ENCODE measurements around the gene HIRIP3.
"Not testable (repeated sequence)": the region's sequence is repeated elsewhere in the genome, so short reads cannot be mapped to it uniquely, and the experiment has no call there.

HIRIP3 gene, protein sequence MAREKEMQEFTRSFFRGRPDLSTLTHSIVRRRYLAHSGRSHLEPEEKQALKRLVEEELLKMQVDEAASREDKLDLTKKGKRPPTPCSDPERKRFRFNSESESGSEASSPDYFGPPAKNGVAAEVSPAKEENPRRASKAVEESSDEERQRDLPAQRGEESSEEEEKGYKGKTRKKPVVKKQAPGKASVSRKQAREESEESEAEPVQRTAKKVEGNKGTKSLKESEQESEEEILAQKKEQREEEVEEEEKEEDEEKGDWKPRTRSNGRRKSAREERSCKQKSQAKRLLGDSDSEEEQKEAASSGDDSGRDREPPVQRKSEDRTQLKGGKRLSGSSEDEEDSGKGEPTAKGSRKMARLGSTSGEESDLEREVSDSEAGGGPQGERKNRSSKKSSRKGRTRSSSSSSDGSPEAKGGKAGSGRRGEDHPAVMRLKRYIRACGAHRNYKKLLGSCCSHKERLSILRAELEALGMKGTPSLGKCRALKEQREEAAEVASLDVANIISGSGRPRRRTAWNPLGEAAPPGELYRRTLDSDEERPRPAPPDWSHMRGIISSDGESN

DNA sequence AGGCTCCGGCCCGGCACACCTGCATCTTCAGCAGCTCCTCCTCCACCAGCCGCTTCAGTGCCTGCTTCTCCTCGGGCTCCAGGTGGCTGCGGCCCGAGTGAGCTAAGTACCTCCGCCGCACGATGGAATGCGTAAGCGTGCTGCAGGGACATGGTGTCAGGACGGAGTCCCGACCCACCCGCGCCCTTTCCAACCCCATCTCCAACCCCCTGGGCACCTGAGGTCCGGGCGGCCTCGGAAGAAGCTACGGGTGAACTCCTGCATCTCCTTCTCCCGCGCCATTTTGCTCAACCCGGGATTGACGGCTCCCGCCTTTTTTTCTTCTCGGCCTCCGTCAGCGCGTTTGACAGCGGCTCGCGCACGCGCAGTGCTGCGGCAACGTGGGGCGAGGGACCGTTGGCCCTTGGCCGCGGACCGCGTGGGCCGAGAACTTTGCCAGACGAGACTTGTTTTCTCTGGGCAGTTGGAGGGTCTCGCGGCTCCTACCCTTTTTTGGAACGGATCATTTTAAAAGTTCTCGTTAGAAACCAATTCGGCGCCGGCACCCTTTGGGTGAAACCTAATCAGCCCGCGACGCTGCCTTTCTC lies at the start of gene HIRIP3:
Gene HIRIP3, minus strand, starts transcription at position 294 of the 587 bp plus-strand sequence. Its CDS starts 12 bp downstream, at position 282.
- DNase-seq: peak; percentile 85

DNA sequence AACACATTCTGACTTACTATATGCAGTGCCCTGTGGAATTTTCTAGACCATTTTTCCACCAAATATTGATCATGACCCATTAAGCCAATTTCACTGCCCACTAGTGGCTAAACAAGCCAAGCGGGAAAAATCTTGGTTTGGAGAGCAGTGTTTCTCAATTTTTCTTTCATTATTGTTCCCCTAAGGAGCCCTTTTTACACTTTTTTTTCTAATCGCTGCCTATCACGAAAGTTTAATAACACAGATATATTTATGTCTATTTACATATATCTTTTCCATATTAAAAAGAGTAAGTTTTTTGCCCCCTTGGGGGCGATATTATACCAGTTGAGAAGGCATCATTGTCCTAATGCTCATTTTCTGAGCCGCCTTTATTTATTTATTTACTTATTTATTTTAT lies 46.4 kb upstream of the HIRIP3 start:
- no peak for DNase-seq

- DNase-seq: not testable (repeated sequence)
Observed at GRCh38 chr16:30040690-30041089, 45.3 kb upstream of the HIRIP3 start.

DNA sequence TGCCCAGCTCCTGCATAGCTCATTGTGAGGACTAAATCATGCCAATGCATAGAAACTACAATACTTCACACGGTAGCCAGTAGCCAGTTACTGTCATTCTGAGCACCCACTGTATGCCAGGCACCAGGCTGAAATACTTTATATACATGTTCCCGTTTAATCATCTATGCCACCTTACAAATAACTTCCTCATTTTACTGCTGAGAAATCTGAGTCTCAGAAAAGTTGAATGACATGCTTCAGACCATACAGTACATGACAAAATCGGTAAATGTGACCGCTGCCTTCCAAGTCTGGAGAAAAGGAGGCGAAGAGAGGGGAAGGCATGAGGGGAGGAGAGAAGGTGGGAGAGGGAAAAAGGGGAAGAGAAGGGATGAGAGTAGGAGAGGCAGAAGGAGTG lies 44.8 kb upstream of the HIRIP3 start:
- no peak for DNase-seq

DNA sequence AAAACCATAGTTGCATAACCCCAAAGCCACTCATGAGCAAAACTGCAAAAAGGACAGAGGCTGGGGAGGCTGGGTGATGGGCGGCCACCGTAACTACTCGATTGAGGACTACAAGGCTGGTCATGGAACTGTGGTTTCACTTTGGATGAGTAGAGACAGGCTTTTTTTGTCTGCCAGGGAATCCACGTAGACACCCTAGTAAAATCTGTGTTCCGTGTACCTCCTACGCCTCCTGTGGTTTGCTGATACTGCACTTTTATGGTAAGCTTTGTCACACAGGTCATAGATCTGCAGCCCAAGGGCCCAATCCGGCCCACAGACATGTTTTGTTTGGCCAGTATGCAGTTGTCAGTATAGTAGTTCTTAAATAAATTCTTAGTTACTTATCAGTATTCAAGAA lies 37.9 kb upstream of the HIRIP3 start:
- DNase-seq: no peak

DNA sequence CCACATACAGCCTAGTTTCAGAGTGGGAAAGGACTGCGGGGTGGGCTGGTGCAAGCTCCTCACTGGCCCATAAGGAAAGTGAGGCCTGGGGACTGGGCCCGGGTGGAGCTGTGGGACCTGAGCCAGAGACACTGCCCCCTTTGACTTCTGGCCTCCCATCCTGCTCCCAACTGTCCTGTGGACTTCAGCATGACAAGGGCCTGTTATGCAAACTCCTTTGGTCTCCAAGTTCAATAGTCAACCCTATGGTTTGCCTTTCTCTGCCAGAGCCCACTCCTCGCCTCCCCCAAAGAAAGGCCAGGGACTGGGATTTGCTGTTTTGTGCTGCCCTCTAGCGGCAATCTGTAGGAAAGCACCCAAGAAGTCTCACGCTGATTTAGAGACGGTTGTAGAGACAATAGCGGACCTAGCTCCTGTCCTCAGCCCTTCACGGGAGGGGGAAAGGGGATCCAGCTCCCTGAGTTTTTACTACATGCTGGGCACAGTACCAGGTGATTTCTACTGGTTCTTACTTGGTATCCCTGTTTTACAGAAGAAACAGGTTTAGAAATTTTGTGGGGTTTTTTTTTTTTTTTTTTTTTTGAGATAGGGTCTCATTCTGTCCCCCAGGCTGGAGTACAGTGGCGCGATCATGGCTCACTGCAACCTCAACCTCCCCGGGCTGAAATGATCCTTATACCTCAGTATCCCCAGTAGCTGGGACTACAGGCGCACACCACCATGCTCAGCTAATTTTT lies 36.8 kb upstream of the HIRIP3 start:
- peak; percentile 51 for DNase-seq

- no peak for DNase-seq
Observed at GRCh38 chr16:30031477-30031918, 36.1 kb upstream of the HIRIP3 start.

GRCh38 chr16:30030841-30031413 lies 35.5 kb upstream of the HIRIP3 start, which contains the start of gene TLCD3B:
TLCD3B (minus strand) TSS chr16:30031271; CDS start chr16:30030527, 744 bp downstream.
- DNase-seq: no peak

DNA sequence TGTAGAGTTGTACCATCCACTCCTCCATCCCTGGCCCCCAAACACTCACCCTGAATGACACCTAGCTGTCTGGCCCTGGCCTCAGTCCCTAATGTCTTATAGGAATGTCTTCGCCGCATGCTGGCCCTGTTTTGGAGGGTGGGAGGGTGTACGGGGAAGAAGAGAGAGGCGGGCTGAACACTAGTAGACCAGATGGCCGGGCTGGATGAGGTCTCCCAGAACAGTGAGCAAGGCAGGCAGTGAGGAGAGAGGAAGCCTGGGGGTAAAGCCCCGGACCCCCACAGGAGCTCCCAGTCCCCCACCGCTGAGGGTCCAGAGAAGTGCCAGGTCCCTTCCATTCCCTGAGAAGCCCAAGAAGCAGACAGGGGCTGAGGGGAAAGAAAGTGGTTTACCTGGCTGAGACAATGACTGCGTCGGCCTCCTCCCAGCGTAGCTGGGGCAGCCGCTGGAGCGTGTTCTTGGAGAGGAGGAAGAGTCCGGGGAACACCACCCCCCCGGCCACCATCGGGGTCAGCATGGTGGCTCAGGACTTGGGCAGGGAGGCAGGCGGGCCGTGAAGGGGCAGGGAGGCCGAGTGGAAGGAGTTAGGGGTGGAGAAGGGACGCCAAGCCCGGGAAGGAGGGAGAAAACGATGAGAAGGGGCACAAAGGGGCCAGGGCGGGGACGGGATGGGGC lies 34.7 kb upstream of the HIRIP3 start:
- no peak for DNase-seq

- DNase-seq: no peak
Observed at GRCh38 chr16:30028438-30029076, 33.1 kb upstream of the HIRIP3 start.

DNA sequence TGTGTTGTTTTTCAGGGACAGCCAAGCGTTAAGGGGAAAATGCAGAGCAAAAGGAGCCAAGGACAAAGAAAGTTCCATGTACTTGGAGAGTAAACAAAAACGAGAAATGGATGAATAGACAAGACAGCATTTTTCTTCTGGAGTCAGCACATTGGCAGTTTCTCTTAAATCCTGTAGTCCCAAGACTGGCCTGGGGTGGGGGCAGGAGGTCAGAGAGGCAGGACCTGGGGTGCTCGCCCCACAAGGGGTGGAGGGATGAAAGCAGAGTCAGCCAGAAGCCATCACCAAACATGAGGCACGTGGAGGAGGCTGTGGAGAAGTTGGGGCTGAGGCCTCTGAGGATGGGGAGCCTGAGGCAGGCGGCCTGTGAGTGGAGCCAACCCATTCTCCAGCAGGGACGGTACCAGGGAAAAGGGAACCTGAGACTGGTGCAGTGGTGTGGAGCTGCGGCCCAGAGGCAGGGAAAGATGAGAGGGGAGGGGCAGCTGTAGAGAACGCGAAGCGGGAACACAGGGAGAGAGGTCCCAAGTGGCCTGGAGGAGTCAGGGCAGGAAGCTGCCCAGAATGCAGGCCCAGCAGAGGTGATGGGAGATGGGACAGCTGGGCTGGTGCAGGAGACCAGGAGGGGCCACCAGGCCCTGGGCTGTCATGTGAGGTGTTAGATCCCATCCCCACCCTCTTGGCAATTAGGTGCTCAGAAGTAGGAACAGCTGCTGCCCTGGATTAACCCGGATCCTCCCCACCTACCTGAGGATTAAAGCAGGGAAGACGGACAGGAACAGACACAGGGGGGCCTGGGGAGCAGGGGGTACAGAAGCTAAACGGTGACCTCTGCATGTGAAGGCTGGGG lies 32.4 kb upstream of the HIRIP3 start:
- no peak for DNase-seq

DNA sequence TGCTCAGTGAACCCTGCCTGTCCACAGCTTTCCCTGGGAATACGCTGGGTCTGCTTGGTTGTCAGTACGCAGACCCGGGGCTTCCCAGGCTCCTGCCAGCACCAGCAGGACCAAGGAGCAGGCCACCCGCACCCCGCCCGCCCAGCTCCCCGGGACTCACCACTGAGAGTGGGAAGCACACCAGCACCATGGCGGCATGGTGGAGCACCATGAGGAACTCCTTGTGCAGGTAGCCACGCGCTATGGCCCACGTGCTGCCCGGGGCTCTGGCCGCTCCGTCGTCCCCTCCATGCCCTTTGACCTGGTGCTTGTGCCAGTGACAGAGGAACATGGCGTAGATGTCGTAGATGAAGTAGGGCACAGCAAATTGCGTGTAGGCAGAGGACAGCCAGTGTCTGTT lies 31.0 kb upstream of the HIRIP3 start:
- no peak for DNase-seq

GRCh38 chr16:30025574-30025973 lies 30.2 kb upstream of the HIRIP3 start:
- no peak for DNase-seq

DNA sequence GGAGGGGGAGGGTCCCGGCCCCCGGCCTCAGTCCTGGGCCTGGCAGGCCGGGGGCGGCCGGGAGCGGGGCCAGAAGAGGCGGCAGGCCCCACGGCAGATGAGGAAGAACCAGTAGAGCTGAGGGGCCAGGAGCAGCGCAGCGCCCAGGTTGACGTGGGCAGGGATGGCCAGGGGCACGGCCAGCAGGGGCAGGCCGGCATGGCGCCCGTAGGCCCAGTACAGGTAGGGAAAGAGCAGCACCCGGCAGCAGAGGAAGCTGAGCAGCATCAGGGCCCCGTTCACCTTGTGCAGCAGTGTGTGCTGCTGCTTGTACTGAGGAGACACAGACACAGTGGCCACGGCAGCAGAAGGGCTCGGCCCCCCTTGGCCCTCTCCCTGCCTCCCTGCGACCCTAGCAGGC lies 29.7 kb upstream of the HIRIP3 start:
- no peak for DNase-seq

- DNase-seq: no peak
Observed at GRCh38 chr16:30024451-30024850, 29.0 kb upstream of the HIRIP3 start.

GRCh38 chr16:30023586-30023985 lies 28.2 kb upstream of the HIRIP3 start:
- DNase-seq: no peak

DNA sequence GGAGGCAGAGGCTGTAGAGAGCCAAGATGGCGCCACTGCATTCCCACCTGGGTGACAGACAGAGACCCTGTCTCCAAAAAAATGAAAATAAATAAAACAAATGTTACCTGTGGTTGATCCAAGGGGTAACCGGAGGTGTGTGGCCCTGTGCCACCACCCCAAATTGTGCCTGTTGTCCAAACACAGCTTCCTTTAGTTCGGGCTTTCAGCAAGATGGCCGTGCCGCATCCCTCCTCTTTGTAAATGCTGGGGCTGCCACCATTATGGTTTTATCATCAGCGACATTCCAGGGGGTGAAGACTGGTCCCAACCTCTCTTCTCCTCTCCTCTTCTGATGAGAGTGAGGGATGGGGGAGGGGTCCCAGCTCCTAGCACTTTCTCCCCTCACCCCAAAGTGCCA lies 27.5 kb upstream of the HIRIP3 start, which contains the start of gene C16orf92:
Gene C16orf92, plus strand, starts transcription at position 312 of the 400 bp plus-strand sequence. CDS start 143 bp downstream, outside the sequence.
- no peak for DNase-seq

DNA sequence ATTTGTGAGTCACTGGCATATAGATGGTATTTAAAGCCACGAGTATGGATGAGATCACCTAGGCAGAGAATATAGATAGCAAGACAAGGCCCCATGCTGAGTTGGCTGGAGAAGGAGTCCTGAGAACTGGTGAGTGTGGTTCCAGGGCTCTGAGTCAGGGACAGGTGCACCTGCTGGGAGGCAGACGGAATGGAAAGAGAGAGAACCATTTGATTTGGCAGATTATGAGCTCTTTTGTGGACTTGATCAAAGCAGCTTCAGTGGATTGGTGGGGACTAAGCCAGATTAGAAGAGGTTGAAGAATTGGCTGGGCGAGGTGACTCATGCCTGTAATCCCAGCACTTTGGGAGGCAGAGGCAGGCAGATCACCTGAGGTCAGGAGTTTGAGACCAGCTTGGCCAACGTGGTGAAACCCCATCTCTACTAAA lies 23.3 kb upstream of the HIRIP3 start:
- DNase-seq: no peak

- DNase-seq: not testable (repeated sequence)
Observed at GRCh38 chr16:30017937-30018336, 22.5 kb upstream of the HIRIP3 start.

DNA sequence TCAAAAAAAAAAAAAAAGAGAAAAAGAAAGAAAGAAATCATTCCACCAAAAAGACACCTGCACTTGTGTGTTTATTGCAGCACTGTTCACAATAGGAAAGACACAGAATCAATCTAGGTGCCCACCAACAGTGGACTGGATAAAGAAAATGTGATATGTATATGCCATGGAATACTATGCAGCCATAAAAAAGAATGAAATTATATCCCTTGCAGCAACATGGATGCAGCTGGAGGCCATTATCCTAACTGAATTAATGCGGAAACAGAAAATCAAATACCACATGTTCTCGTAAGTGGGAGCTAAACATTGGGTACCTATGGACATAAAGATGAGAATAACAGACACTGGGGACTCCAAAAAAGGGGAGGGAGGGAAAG lies 21.9 kb upstream of the HIRIP3 start:
- DNase-seq: no peak

Data from stimulated activated CD4-positive, alpha-beta T cell treated with anti-CD3 and anti-CD28 coated beads, Interleukin-4, amount 100 ng/mL, for 1 hour (primary cell).